Measurements from ENCODE around the gene BRD3OS.
"Not testable (repeated sequence)": the region's sequence is repeated elsewhere in the genome, so short reads cannot be mapped to it uniquely, and the experiment has no call there.

BRD3OS gene

GRCh38 chr9:134024828-134025605 is at the start of gene BRD3OS:
BRD3OS (plus strand) TSS chr9:134025481; CDS start chr9:134026748, 1,267 bp downstream.
- DNase-seq, result peak; percentile 99

DNA sequence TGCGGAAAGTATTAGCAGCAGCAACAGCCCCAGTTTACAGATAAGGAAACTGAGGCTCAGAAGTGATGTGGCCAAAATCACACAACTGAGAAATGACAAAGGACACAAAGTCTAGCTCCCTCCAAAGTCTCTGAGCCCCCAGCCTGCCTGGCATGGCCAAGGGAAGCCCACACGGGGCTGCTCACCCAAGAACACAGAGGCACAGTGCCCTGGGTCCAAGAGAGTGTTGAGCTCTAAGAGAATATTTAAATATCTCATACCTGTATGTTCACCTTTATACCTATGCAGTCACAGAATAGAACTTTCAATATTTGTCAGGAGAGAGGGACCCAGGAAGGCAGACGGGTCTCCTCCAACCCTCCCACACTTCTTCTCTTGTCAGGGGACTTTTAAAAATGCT is 49.8 kb upstream of the BRD3OS start:
- DNase-seq, result no peak

GRCh38 chr9:133976191-133976861 is 49.0 kb upstream of the BRD3OS start:
- DNase-seq, result no peak

GRCh38 chr9:133976887-133977286 is 48.4 kb upstream of the BRD3OS start:
- no peak for DNase-seq

DNA sequence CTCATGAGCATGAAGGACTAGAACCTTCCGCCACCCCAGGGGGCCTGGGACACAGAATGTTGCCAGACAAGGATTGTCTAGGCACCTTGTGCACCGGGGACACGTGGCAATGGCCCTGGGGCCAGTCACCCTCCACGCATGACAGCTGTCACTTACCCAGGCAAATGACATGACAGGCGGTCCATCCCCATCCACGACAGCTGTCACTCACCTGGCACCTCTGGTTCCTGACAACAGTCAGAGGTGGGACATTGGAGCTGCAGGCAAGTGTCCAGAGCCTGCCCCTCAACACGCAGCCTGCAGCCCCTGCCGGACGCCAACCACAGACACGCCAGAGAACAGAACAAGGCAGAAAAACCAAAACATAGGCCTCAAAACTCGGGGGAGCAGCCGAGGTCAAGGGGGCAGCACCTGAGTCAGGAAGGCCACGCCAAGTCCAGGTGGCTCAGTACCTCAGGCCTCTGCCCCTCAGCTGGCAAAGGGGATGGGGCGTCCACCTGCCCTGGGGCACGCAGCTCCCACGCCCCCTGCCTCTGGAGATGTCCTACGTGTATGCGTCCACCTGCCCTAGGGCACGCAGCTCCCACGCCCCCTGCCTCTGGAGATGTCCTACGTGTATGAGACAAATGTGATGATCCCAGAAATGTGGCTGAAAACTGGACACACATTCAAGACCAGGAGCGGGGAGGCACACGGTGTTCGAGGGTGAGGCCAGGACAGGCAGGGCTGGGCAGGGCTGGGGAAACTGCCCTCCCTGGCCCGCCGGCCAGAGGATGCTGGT is 47.7 kb upstream of the BRD3OS start:
- DNase-seq, result no peak

DNA sequence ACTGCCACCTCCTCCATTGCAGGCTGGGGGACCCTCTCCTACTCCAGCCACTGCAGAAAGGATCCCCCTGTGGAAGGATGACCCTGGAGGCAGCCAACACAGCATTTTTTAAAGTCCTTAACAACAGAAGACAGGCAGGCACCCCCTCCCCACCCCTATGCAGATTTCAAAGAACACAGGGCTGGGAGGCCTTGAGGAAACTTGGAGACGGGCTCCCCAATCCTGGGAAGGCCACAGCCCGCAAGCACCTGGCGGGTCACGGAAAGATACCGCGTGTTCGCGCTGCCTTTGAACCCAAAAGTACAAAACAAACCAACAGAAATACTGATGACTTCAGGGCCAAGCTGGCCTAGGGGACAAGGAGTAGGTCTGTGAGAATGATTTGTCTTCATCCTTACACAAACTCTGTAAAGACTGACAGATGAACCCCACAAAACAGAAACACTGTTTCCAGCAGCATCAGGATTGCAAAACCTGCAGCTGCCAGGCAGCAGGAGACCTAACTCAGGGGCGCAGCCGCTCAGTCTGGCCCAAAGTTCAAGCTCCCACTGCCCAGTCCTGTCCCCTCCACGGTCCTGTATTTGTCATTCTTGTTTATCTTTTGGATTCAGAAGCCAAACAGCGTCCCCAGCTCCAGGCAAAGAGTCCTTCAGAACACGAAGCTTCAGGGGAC is 46.9 kb upstream of the BRD3OS start:
- no peak for DNase-seq

DNA sequence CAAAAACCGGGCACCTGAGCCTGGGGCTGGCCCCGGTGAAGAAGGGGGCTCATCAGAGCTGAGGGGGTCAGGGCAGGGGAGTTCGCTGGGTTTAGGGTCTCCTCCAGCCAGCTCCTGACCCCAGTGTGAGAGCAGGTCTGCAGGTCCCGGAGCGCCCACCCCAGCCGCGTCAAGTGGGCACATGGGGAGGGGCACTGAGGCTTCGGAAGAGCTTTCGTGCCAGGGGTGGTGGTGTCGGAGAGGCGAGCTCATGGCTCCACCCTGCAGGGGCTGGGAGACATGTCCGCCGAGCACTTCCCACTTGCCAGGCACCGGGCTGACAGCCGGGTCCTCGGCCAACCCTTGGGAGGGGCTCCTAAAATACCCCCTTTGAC is 46.4 kb upstream of the BRD3OS start:
- no peak for DNase-seq

GRCh38 chr9:133979273-133979920 is 45.9 kb upstream of the BRD3OS start:
- DNase-seq, result no peak

DNA sequence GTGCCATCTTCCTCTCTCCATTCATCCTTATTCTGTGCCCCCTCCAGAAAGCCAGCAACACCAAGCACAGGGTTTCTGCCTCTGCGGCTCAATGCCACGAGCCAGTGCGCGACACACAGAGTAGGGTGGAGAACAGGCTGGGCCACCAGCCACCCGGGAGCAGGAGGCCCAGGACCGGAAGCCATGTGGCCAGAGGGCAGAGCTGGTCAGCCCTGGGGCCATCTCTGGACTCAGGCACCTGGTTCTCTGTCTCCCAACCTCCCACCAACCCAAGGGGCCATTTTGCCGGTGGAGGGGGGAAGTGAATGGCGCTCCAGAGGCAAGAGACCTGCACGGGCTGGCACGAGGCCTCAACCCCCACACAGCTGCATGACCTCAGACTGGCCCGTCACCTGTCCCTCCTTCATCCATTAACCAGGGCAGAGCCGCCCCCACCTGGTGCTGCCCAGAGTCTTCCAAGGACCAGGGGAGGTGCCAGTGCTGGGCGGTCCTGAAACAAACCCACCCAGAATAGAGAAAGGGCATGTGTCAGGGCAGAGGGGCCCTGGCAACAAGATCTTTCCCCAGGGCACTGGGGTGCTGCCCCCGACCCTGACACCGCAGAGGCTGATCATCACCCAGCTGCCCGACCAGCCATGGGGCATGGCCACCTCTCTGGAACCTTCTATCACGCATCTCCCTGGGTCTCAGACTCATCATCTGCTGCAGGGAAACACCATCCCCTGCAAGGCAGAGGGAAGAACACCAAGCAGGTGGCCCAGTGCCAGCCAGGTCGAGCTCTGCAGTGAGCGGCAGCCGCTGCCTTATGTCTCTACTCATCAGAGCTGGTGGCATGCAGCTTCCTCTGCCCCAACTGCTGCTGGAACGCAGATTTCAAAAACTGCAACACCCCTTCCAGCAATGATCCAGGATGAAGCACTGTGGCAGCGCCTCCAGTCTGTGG is 45.1 kb upstream of the BRD3OS start:
- no peak for DNase-seq

DNA sequence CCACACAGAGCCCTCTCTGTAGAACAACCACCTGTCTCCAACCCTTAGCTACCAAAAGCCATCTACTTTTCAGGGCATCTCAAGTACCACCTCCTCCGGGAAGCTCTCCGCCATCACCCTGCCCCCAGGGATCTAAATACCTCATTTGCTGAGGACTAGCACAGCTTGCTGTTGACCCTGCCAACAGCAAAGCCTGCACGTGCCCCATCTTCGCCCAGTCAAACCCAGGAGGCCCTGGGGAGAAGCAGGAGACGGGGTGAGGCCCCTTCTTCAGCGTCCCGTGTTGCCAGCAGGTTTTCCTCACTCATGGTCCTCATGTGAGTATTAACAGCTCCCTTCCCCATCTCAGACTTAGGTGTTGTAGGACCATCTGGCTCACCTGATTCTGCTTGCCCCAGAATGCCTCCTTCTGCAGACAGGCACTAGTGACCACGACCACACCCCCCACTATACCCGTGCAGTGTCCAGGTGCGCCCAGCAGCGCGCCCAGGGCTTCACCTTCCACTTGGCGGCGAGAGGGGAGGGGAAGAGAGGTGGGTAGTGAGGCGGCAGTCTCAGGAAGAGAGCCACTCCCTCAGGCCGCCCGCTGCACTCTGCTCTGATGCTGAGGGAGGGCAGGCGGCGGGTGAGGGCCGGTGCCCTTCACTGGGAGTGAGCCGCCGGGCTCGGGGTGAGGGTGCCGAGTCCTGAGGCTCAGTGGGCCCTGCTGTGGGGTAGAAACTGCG is 44.3 kb upstream of the BRD3OS start:
- no peak for DNase-seq

DNA sequence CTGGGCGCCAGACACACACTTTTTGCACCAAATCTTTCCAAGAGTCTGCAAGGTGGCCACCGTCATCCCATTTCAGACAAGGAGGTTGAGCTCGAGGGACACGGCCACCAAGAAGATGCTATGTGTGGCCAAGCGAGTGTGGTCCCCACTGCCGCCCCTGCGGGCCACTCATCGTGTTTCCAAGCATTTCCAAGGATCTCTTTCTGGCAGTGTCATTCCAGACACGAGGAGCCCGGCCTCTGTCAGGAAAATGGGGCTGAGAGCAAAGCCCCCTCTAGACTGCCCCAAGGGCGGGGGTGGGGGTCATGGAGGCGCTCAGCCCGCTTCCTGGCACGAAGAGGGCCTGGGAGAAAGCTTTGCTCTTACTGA is 43.7 kb upstream of the BRD3OS start:
- DNase-seq, result no peak

DNA sequence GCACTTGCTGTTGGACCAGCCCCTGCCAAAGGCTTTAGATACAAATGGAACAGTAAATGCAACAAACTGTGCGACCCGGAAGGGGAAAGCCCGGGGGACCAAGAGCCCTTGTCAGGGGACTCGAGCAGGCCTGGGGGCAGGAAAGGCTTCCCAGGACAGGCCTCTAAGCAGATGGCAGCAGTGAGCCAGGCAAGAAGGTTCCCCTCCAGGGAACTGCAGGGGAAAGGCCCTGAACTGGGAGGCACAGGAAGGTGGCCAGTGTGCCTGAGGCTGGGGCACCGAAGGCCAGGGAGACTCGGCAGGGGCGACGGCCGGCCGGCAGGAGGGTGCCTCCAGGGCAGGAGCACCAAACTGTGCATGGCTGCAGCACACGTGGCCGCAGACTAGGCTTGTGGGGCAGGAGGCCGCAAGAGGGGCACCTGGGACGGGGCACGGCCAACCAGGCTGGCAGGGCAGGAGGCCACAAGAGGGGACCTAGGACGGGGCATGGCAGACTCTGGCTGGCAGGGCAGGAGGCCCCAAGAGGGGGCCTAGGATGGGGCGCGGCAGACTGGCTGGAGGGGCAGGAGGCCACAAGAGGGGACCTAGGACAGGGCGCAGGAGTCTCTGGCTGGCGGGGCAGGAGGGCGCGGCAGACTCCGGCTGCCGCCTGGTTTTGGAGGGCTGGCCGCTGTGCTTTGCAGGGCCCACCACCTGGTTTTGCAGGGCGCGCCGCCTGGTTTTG is 43.2 kb upstream of the BRD3OS start:
- no peak for DNase-seq

- DNase-seq, result no peak
Observed at GRCh38 chr9:133982971-133983720, 42.1 kb upstream of the BRD3OS start.

- no peak for DNase-seq
Observed at GRCh38 chr9:133986061-133986460, 39.2 kb upstream of the BRD3OS start.

GRCh38 chr9:133986774-133987445 is 38.4 kb upstream of the BRD3OS start:
- DNase-seq, result no peak

- DNase-seq, result no peak
Observed at GRCh38 chr9:133987446-133987788, 37.9 kb upstream of the BRD3OS start.

DNA sequence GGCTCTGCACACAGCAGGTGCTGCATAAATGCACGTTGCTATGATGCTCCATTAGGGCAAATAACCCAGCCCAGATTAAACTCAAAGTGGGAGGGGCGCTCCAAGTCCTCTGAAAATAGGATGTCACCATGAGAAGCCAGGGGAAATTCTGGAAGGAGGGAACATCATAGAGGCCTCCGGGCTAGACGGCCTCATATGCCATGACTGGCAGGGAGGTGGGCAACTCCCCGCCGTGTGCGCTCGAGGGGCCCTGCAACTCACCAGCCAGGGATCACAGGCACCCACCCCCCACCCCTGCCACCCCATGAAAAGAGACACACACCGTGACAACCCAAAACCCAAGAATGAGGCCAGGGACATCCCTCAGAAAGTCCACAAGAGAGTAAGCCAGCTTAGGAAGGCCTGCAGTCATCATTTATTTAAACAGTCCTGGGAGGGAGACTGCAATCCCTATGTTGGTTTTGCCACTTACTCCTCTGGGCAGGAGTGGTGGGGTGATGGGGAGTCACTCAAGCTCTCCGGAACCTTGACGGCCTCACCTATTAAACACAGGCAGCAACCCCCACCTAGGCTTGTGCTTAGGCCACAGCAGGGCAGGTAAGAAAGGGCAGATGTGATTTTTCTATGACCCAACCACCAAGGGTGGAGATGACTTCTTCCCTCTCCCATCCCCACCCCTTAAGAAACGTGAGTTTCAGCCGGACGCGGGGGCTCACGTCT is 37.2 kb upstream of the BRD3OS start:
- no peak for DNase-seq

DNA sequence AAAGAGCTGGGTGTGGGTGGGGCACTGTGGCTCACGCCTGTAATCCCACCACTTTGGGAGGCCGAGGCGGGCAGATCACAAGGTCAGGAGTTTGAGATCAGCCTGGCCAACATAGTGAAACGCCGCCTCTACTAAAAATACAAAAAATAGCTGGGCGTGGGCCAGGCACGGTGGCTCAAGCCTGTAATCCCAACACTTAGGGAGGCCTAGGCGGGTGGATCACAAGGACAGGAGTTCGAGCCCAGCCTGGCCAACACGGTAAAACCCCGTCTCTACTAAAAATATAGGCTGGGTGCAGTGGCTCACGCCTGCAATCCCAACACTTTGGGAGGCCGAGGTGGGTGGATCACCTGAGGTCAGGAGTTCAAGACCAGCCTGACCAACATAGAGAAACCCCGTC is 36.5 kb upstream of the BRD3OS start:
- not testable (repeated sequence) for DNase-seq

Measured in NCI-H774 (cell line).